GM21717 (cell line): ENCODE measurements around the gene PTPRG.

Source experiments
- ATAC-seq: cut with Tn5 transposase; IDR thresholded peaks from one replicate; pipeline ENCODE4 v1.9.1; 2021; ENCODE audit warnings: mild to moderate bottlenecking, moderate library complexity; ENCODE audit not compliant: unreplicated experiment

The PTPRG gene

DNA sequence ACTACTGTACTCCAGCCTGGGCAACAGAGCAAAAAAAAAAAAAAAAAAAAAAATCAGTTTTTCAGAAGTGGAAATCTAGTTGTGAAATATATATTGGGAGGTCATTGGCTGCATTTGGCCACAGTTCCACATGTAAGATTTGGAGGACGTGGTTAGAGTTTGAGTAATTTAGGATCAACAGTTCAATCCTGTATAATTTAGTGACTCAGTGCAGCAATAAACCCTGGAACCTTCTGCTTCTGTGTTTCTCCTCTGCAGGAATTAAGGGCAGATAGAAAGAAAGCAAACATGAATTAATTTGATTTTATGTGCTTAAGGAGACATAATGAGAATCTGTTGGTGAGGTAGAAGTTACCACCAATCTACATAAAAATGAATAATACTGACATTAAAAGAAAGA is 347.0 kb downstream of the PTPRG start:
- no peak for ATAC-seq

DNA sequence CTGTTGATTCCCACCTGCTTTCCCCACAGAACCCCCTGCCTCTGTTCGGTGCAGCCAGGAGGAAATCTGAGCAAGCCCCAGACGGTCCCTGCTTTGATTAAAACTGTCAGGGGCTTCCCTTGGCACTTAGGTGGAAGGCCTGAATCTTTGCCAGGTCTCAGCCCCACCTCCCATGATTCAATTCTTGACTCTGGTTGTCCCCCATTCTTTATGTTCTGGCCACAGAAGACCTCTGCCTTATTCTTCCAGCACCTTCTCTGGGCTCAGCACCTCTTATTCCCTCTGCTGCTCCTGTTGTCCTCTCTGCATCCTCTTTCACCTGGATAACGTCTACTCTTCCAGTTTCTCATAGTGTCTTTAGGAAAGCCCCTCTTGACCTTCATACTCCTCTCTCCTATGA is 349.4 kb downstream of the PTPRG start:
- ATAC-seq = peak; percentile 46

DNA sequence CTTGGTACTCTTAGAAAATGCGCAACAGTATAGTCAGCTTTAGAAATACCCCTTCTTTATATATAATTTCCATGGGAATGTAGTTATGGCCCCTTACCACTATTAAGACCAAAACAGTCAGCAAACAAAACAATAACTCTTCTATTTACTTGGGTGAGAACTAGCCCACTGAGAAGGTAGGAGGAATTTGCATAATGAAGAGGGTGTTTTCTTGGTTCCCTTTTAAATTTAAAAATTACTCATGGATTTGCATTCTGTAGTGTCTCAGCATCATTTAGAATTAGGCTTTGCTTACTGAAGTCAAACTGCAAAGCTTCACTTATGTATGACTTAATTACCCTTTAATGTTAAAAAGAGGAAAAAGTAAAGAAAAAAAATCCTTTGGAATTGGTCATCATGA is 350.8 kb downstream of the PTPRG start:
- ATAC-seq = no peak

DNA sequence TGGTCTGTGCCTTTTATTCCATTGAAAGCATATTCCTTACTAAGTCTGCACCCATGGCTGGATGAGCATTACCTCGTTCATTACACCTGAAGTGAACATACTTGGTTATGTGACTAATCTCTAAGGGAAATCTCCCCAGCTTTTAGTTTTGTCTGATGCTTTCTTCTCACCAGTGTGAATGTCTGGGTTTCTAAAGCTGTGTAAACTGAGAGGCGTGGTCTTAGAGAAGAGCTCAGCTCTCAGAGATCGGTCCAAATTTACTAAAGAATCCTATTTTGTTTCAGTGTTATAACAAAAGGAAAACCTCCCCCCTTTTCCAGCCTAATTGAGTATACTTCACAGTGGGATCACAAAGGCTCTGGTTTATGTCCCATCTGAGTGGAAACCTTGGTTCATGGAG is 352.3 kb downstream of the PTPRG start:
- no peak for ATAC-seq

DNA sequence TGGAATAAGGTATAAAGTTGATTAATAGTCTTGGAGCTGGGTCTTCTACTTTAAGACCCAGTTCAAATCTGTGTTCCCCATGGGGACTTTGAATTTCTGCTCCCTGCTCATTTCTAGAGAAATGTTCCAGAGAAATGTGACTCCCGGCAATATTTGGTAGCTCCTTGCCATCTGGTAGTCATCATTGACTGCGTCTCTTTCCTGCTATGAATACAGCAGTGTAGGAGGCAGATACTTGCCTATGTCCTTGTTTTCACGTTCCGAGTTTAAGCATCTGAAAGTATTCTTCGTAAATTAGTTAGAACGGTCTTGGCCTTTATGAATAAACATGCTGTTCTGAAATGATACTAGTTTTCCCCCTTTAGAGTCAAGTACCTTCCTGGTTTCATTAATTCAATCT is 352.9 kb downstream of the PTPRG start:
- no peak for ATAC-seq

GRCh38 chr3:61915296-61915695 is 353.9 kb downstream of the PTPRG start:
- ATAC-seq = no peak

GRCh38 chr3:61919371-61919770 is 358.0 kb downstream of the PTPRG start:
- no peak for ATAC-seq

DNA sequence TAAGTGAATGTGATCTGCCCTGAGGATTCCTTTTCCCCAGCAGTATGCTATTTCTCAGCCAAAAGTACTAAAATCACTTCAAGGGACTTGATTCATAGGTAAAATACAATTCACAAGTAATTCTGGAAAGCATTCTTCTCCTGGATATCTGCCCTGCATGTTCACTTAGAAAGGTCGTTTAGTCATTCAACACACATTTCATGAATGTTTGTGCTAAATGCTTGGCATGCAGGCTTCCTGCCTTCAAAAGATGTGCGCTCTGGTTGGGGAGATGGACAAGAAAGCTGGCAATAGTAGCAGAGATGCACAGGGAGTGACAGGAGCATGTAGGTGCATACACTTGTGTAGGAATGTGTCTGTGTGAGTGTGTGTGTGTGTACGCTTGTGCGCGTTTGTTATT is 360.7 kb downstream of the PTPRG start:
- no peak for ATAC-seq

DNA sequence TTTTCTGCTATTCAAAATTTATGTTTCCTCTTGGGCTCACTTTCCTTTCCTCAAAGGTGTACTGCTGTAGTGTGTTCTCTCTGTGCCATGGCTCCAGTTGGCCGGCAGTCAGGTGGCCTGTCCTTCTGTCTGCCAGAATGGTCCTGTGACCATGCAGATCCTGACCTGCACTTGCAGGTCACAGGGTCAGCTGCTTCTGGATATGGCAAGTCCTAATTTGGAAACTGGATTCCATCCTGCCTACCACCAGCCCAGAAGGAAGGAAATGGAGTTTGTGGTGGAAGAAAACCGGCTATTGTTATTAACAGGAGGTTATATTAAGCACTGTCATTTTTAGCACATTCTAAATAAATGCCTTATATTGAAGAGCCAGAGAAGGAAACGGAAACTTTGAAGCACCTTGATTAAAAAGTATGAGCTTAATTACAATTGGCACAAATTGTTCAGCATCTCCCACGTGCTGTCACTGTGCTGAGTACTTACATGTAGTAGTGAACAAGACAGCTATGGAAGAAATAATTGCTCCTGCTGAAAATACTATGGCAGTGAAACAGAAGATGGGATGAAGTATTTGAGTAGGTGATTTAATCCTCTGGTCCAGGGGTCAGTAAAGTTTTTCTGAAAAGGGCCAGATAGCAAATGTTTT is 362.8 kb downstream of the PTPRG start:
- ATAC-seq = no peak

DNA sequence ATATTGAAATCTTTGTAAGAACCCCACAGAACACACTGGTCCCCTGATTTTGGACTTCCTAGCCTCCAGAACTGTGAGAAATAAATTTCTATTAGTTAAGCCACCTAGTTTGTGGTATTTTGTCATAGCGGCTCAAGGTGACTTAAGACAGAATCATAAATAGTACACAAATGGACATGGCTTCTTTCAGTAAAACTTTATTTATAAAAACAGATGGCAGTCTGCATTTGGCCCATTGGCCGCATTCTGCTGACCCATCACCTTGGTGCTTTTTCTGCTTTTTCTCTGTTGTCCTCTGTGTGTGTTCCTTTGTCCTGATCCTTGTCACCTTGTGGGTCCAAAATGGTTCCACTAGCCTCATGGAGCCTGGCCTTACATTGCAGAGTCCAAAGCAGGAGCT is 363.6 kb downstream of the PTPRG start:
- ATAC-seq = no peak

DNA sequence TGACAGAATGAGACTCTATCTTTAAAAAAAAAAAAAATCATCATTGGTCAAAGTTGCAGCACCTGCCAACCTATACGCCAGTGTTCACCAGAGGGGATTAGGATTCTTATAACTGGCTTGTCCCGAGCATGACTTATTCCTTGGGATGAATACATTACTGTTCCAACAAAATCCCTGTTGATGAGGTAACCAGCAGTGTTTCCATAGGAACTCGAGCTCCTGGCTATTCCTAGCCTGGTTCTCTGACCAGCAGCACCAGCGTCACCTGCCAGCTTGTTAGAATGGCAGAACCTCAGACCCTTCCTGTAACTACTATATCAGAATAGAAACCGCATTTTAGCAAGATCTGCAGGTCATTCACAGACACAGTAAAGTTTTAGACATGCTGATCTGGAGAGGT is 364.4 kb downstream of the PTPRG start:
- no peak for ATAC-seq

- no peak for ATAC-seq
These were observed 365.6 kb downstream of the PTPRG start for GRCh38 chr3:61926923-61927322.

DNA sequence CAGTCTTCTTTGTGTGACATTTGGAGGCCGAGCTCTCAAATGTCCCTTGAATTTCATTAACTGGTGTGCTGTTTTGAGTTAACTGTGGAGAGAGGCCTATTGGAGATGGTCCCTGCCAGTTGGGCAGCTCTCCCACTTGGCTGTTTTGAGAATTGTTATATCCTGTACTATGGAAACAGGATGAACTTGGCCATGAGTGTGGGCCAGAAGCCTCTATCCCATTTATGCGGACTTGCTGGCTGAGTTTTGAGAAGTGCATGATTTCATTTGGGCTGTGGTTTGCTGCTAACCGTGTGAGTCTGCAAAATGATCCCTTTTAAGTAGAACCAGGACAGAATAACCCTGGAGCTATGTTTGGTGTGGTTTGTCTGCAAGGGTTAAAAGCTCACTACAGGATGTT is 366.0 kb downstream of the PTPRG start:
- no peak for ATAC-seq

DNA sequence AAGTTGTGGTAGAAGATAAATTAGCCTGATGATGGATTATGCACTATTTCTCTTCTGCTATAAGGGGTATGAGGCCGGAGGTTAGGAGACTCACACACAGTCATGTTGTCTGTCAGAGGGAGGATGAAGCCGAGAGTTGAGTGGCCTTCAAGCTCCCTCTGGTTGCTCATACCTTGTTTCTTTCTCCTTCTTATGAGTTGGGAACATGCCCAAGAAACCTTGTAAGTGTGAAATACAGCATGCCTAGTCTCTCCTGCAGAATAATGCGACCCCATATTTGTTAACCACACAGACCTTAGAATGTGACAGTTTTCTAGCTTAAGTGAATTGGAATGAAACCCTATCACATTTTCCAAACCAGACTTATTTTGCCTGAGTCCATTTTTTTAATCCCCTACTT is 366.7 kb downstream of the PTPRG start:
- ATAC-seq = no peak

DNA sequence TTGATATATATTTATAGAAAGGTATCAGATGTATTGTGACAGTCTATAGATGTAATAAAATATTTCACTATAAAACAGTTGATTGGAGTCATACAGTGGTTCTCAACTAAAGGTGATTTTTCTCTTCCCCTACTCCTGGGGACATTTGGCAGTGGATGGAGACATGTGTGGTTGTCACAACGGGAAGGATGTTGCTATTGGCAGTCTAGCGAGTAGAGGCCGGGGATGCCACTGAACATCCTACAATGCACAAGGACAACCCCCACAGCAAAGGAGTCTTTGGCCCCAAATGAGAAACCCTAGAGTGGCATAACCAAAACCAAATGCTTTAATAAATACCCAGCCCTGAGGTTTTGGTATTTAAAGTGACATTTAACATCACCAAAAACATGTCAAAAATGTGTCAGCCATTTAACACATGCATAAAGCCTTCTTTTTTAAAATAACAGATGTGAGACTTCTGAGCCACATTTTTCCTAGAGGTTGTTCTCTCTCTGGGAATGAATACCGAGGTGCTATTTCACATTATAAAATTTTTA is 367.5 kb downstream of the PTPRG start:
- no peak for ATAC-seq

GRCh38 chr3:61929617-61930016 is 368.2 kb downstream of the PTPRG start:
- ATAC-seq = no peak

DNA sequence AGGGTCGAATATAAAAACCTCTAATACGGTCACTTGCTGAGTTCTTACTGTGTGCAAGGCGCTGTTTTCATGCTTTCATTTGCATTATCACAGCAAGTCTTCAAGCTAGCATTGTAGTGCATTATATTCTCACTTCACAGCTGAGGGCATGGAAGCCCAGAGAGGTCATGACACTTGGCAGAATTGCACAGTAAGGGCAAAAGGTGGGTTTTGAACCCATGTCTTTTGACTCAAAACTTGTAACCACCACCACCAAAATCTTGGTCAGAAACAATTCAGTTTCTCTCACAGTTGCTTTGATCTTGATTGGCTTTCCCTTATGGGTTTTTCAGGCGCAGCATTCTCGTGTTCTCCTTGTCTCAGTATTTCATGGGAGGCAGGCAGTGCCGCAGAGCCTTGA is 371.1 kb downstream of the PTPRG start:
- no peak for ATAC-seq

DNA sequence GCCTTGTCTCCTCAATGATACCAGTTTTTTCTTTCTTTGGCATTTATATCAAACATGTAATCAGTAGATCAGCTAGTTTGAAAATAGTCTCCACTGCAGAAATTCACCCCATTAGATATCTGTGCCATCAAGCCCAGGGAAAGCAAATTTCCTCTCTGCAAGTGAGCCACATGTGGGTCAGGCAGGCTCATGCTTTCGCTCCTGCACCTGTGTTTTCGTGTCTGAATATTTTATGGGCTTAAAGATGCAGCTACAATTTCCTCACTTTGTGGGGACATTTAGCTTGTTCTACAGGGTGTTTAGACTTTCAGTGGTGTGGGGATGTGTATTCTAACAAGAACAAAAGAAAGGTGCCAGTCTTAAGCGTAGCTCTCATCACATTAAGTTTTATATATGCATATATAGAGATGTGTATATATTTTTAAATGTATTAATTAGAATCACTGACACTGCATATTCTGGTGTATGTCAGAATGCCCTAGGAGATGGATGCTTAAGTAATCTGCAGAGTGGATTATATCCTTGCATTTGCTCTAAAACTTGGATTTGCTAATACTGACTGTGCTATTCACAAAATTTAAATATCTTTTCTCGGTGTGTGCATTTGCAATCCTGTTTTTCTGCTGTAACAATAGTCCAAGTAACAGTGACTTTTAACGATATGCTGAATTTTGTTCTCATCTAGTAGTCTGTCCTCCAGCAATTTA is 372.6 kb downstream of the PTPRG start:
- ATAC-seq = no peak

GRCh38 chr3:61934505-61934871 is 373.1 kb downstream of the PTPRG start:
- no peak for ATAC-seq

- ATAC-seq = no peak
These were observed 374.4 kb downstream of the PTPRG start for GRCh38 chr3:61935814-61936213.

- ATAC-seq = peak; percentile 49
These were observed 375.1 kb downstream of the PTPRG start for GRCh38 chr3:61936344-61936937.

DNA sequence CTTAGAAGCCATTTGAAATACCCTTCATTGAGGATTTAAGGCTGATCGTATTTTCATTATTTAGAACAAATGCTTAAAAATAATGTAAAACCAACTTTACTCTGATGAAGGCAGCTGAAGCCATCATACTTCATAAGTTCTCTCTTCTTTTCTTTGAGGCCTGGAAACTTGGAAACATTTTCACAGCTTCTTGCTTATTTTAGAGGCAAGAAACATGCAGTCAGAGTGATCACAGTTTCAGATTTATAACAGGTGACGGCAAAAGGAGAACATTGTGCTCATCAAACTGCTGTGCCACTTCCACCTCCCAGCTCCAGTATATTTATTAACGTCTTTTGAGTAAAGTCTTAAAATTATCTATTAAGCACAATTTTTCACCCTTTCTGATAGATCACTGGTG is 376.1 kb downstream of the PTPRG start:
- ATAC-seq = no peak
